ENCODE data around the gene DLK2. TPM values are rescaled to one million over a fixed set of nuclear protein-coding genes. Genes with fewer than 3 reads are reported as not detected.

Gene DLK2
- total RNA-seq, 4 donors from 2014 or later = not detected

- TF ChIP-seq CTCF (IDR thresholded peaks at IDR 0.05) (no peak), POLR2A (IDR thresholded peaks at IDR 0.05) (no peak)
- no peaks in the 10 kb centered on the region for H3K27me3 ChIP-seq
- H3K27ac ChIP-seq = peak overlapping the region in 3 of 4 donors; percentile 78 to 81 (median 81)
- DNase-seq = no peak
- peak overlapping the region; percentile 66 to 93 (median 73) for H3K4me3 ChIP-seq
- H3K9me3 ChIP-seq = no peaks in the 10 kb centered on the region
- H3K4me1 ChIP-seq = peaks cover 6 to 18% (median 7%) of the 10 kb centered on the region in 4 donors
- no peaks in the 10 kb centered on the region for H3K36me3 ChIP-seq
Measured at GRCh38 chr6:43478008-43478372, 22.6 kb upstream of the DLK2 start.

DNA sequence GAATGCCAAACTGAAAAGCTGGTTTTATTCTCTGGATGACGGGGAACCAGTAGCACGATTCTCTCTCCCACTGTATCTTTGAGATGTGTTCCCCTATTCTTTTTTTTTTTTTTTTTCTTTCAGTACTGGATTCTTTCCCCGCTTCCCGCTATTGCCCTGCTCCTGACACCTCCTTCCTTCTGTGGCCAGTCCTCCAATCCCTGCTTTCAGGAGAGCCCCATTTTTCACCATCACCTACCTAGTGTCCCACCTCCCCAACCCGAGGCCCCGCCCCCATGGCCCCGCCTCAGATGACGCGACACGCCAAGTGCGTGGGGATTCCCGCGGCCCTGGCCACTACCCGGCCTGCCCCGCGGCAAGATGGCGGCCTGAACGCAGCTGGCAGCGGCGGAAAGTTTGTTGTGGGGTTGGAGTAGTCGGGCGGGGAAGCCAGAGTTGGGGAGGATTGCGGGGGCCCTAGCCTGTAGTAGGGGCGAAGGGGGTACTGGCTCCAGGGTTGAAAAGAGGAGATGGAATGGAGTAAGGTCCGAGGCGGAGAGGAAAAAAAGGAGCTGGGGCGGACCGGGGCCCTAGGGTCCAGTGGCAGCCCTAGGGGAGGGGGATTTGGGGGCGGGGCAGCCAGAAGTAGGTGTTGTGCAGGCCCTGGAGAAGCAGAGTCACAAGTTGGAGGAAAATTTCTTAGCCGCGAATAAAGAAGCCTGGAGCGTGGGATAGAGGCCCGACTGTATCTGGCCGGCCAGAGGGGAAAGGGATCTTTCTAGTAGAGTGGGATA lies 22.1 kb upstream of the DLK2 start, which contains the start of gene TJAP1:
TJAP1 (plus strand) TSS at position 336 of the 773 bp plus-strand sequence. CDS start 21,432 bp downstream, outside the sequence.
- peak within 1 kb of the TSS; percentile 66 to 93 (median 73) for H3K4me3 ChIP-seq
- H3K9me3 ChIP-seq = no peaks in the 10 kb centered on the region
- H3K36me3 ChIP-seq = no peaks in the 10 kb centered on the region
- H3K27ac ChIP-seq = peak within 1 kb of the TSS; percentile 71 to 81 (median 80)
- H3K27me3 ChIP-seq = no peaks in the 10 kb centered on the region
- peak; percentile 95 to 97 (median 96) for DNase-seq
- TF ChIP-seq CTCF (IDR thresholded peaks at IDR 0.05) = no peak
- peak; percentile 21 to 72 for TF ChIP-seq POLR2A (IDR thresholded peaks at IDR 0.05)
- H3K4me1 ChIP-seq = peaks cover 6 to 18% (median 7%) of the 10 kb centered on the region in 4 donors

DNA sequence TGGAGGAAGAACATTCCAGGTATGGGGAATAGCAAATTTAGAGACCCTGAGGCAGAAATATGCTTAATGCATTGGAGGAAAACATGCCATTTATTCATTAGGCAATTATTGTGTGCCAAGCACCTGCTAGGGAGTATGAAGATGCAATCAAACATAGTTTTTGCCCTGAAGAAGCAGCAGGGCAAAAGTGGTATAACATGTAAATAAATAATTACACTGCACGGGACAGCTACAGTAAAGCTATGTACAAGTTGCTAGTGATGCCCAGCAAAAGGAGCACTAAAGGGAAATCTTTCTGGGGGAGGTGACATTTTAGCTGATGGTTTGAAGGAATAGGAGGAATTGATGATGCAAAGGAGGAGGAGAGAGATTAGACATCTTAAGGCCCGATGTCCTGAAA lies 21.4 kb upstream of the DLK2 start:
- DNase-seq = no peak
- Histone ChIP-seq H3K27ac (peak overlapping the region in 3 of 4 donors; percentile 78 to 81 (median 81)), H3K36me3 (no peaks in the 10 kb centered on the region), H3K27me3 (no peaks in the 10 kb centered on the region), H3K9me3 (no peaks in the 10 kb centered on the region), H3K4me3 (peak overlapping the region; percentile 66 to 93 (median 73)), H3K4me1 (peaks cover 6 to 18% (median 7%) of the 10 kb centered on the region in 4 donors)
- TF ChIP-seq CTCF (IDR thresholded peaks at IDR 0.05) (no peak), POLR2A (IDR thresholded peaks at IDR 0.05) (no peak)

- no peaks in the 10 kb centered on the region for H3K9me3 ChIP-seq
Measured at GRCh38 chr6:43475516-43475915, 20.2 kb upstream of the DLK2 start.

DNA sequence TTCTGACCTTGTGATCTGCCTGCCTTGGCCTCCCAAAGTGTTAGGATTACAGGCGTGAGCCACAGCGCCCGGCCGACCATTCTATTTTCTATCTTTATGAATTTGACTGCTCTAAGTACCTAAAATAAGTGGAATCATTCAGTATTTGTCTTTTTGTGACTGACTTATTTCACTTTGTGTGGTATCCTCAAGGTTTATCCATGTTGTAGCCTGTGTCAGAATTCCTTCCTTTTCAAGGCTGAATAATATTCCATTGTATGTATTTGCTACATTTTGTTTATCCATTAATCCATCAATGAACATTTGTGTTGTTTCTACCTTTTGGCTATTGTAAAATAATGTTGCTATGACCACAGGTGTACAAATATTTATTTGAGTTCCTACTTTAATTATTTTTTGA lies 17.2 kb upstream of the DLK2 start:
- no peaks in the 10 kb centered on the region for H3K9me3 ChIP-seq
- H3K27me3 ChIP-seq = no peaks in the 10 kb centered on the region
- no peak for TF ChIP-seq POLR2A (IDR thresholded peaks at IDR 0.05)
- TF ChIP-seq CTCF (IDR thresholded peaks at IDR 0.05) = no peak

More at GRCh38 chr6:43475516-43475915, 20.2 kb upstream of the DLK2 start:
- Histone ChIP-seq H3K36me3 (no peaks in the 10 kb centered on the region), H3K27ac (no peak overlapping the region), H3K27me3 (no peaks in the 10 kb centered on the region), H3K4me3 (no peak overlapping the region), H3K4me1 (peaks cover 6 to 18% (median 7%) of the 10 kb centered on the region in 4 donors)
- no peak for TF ChIP-seq CTCF (IDR thresholded peaks at IDR 0.05)
- TF ChIP-seq POLR2A (IDR thresholded peaks at IDR 0.05) = no peak
- DNase-seq = no peak

More for the DNA sequence above, 17.2 kb upstream of the DLK2 start:
- no peak overlapping the region for H3K27ac ChIP-seq
- H3K36me3 ChIP-seq = no peaks in the 10 kb centered on the region
- peaks cover 0 to 4% (median 0%) of the 10 kb centered on the region in 4 donors for H3K4me1 ChIP-seq
- no peak for DNase-seq
- no peak overlapping the region for H3K4me3 ChIP-seq
